Hair follicle dermal papilla cell (primary cell): Measurements from ENCODE around the gene EARS2. TPM values are rescaled to one million over a fixed set of nuclear protein-coding genes. Genes with fewer than 3 reads are reported as not detected.

Source experiments
- total RNA-seq: library from RNA; depleted of rRNA; stranded (reverse); fragments of >200 nt; gene quantifications from 2 replicates; pipeline ENCODE4 v1.2.3, GENCODE V29; 2012

Gene EARS2
- total RNA-seq: 35.9 and 48.7 TPM in 2 replicates

GRCh38 chr16:23556881-23557778, at the start of gene EARS2, which contains the start of gene UBFD1:
Gene EARS2, minus strand, starts transcription at chr16:23557350. Its CDS starts 7 bp downstream, at chr16:23557343.
Gene UBFD1, plus strand, starts transcription at chr16:23557727. Its CDS starts 16 bp downstream, at chr16:23557743.

GRCh38 chr16:23595951-23596720, 39.0 kb upstream of the EARS2 start, which contains the start of gene NDUFAB1:
Gene NDUFAB1, minus strand, starts transcription at chr16:23596316. Its CDS starts 26 bp downstream, at chr16:23596290.

GRCh38 chr16:23510164-23510914, 46.8 kb downstream of the EARS2 start, which contains the start of gene GGA2:
Gene GGA2, minus strand, starts transcription at chr16:23510494. Its CDS starts 83 bp downstream, at chr16:23510411.

Other genes starting within 250 kb of the EARS2 start
- gene COG7, start 104.2 kb downstream of the EARS2 start, total RNA-seq: 27.6 and 32.5 TPM in 2 replicates
- gene GGA2, start 46.9 kb downstream of the EARS2 start, total RNA-seq: 24.9 and 40.1 TPM in 2 replicates
- 129 and 132 TPM in 2 replicates for gene UBFD1, start 377 bp upstream of the EARS2 start, total RNA-seq
- gene NDUFAB1, start 39.0 kb upstream of the EARS2 start, total RNA-seq: 31.3 and 33.3 TPM in 2 replicates
- gene PALB2, start 84.0 kb upstream of the EARS2 start, total RNA-seq: 13.1 and 14.1 TPM in 2 replicates
- gene DCTN5, start 84.1 kb upstream of the EARS2 start, total RNA-seq: 44.8 and 47.1 TPM in 2 replicates
- gene PLK1, start 121.5 kb upstream of the EARS2 start, total RNA-seq: 4.1 and 4.4 TPM in 2 replicates
- 0.49 TPM in 1 of 2 replicates, not detected in the other for gene ERN2, start 155.9 kb upstream of the EARS2 start, total RNA-seq
- gene CHP2, start 197.7 kb upstream of the EARS2 start, total RNA-seq: not detected in 2 replicates